Choroid plexus epithelial cell (primary cell): ENCODE results near the gene ZSWIM6.
A peak's percentile ranks its signal among the peaks of the same experiment; 100 is the strongest.
"Not testable (repeated sequence)": the region's sequence is repeated elsewhere in the genome, so short reads cannot be mapped to it uniquely, and the experiment has no call there.

ENCODE experiments used
- DNase-seq: peaks from one replicate; pipeline ENCODE4 v3.0.0-alpha.2; 2010; ENCODE audit warnings: low read depth
- H3K4me3 ChIP-seq: 2 replicates; pipeline ENCODE4 v1.5.1; 2011; ENCODE audit warnings: low read depth, mild to moderate bottlenecking, control low read depth, low read length, moderate library complexity
- TF ChIP-seq, protein P1 (sequence below): conservative IDR thresholded peaks from 2 replicates; pipeline ENCODE4 v1.5.1; 2011; ENCODE audit warnings: low read depth, mild to moderate bottlenecking, control low read depth, inconsistent platforms, low read length, moderate library complexity

The ZSWIM6 gene

DNA sequence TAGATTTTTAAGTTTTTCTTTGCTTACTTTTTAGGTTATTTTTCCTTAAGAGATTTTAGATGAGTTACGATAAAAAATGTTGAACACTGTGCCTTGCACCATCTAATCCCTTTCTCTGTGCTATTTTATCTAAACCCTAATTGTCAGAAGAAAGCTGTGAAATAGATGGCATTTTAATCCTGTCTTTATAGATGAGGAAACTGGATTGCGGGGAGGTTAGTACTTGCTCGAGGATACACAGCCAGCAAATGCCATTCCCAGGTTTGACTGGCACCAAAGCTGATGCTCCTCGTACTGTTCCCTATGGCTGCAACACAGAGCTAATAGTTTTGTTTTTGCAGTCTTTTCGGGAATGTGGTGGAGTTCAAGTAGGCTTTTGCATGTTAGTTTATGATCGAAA lies 82.7 kb downstream of the ZSWIM6 start:
- TF ChIP-seq, protein P1, sequence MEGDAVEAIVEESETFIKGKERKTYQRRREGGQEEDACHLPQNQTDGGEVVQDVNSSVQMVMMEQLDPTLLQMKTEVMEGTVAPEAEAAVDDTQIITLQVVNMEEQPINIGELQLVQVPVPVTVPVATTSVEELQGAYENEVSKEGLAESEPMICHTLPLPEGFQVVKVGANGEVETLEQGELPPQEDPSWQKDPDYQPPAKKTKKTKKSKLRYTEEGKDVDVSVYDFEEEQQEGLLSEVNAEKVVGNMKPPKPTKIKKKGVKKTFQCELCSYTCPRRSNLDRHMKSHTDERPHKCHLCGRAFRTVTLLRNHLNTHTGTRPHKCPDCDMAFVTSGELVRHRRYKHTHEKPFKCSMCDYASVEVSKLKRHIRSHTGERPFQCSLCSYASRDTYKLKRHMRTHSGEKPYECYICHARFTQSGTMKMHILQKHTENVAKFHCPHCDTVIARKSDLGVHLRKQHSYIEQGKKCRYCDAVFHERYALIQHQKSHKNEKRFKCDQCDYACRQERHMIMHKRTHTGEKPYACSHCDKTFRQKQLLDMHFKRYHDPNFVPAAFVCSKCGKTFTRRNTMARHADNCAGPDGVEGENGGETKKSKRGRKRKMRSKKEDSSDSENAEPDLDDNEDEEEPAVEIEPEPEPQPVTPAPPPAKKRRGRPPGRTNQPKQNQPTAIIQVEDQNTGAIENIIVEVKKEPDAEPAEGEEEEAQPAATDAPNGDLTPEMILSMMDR = no peak
- no peak for DNase-seq
- H3K4me3 ChIP-seq = no peak overlapping the region

DNA sequence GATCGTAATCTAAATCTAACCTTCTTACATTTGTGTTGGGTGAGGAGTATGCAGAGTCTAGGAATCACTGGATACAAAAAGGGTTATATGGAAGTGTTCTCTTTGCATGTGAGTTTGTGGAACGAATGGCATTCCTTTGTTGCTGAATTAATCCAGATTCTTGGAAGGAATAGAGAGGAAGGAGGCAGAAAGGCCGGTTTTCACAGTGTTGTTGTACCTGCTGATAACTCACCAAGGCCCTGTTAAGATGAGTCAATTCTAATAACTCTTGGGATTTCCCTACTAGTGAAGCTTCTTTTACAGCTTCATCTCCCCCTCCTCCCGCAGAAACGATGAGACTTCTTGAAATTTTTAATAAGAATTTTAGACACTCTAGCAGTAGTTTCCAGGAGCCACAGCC lies 84.0 kb downstream of the ZSWIM6 start:
- H3K4me3 ChIP-seq = no peak overlapping the region
- TF ChIP-seq, protein P1 = no peak
- no peak for DNase-seq

DNA sequence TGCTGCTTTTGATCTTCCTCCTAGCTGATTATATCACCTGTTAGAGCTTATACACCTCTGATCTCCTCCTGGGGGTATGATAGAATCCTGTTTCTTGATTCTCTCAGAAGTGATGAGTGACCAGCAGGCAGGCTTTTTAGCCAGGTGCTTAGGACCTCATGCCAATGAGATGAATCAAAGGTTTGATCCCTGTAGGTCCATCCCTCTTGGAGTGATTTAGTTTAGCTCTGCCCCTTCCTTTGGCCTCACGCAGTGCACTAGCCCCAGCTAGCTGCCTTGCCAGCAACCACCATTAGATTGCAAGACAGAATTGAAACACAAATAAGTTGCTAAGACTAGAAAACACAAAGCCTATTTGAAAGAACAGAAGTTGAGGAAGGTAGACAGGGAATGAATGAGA lies 84.4 kb downstream of the ZSWIM6 start:
- TF ChIP-seq, protein P1 = peak; percentile 36
- no peak overlapping the region for H3K4me3 ChIP-seq
- peak; percentile 31 for DNase-seq

DNA sequence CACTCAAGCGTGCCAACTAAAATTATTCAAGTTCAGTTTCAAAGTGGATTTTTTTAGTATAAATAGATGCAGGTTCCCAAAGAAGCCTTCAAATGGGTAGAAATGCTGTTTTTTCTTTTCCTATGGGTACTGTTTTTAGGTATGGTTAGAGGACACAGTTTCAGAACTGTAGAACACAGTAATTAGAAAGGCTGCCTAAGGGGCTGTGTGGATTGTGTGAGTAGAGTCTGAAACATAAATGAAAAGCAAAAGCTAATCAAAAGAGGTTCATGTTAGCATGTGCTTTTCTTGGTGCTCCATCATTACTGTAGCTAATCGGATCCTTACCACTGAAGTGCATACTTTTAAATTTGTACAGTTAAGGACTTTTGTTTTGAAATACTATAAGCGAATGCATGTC lies 85.3 kb downstream of the ZSWIM6 start:
- no peak for DNase-seq
- H3K4me3 ChIP-seq = no peak overlapping the region
- TF ChIP-seq, protein P1 = no peak

DNA sequence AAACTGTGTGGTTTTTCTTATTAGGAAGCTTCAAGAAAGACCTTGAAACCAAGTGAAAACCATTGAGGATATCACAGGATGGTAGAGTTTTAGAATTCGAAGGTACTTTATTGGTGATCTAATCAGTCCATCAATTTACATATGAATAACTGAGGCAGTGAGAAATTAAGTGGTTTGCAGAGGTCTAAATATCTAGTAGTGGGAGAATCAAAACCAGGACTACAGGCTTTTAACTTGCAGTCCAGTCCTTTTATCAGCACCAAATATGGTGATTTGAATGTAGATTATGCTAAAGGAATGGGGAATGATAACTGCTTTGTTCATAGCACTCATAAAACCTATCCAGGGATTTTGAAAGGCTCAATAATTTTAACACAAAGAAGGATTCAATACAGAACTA lies 85.8 kb downstream of the ZSWIM6 start:
- TF ChIP-seq, protein P1 = no peak
- no peak overlapping the region for H3K4me3 ChIP-seq
- no peak for DNase-seq

DNA sequence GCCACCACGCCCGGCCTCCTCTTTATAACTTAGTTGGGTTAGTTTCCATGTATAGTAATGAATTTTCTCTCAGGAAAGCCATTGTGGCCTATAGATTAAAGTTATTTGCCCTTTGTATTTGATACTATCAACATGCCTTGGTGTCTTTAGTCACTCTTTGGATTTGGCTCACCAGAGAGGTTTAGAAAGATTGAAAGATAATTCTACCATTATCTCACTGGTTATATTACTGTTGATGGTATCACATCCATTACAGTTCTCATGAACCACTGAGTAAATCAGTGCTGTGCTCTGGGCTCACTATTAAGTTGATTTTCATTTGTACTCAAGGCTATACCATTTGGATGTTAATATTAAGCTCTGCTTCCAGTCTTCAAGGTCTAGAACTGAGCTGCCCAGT lies 87.0 kb downstream of the ZSWIM6 start:
- H3K4me3 ChIP-seq = no peak overlapping the region
- DNase-seq = no peak
- TF ChIP-seq, protein P1 = no peak

DNA sequence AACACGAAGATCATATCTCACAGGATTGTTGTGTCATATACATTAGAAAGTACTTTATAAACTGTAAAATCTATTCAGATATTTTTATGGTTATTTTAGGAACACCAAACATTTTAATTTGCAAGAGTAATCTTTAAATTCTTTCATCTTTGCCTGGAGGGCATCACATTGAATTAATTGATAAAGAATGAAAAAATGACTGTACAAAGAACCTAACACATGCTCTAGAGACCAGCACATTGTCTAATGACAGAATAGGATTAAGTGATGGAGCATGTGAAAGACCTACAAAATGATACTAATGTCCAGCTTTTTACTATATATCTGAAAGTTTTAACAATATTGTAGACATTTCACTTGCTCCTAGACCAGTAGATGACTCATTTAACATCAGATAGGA lies 88.0 kb downstream of the ZSWIM6 start:
- TF ChIP-seq, protein P1 = no peak
- no peak for DNase-seq
- no peak overlapping the region for H3K4me3 ChIP-seq

DNA sequence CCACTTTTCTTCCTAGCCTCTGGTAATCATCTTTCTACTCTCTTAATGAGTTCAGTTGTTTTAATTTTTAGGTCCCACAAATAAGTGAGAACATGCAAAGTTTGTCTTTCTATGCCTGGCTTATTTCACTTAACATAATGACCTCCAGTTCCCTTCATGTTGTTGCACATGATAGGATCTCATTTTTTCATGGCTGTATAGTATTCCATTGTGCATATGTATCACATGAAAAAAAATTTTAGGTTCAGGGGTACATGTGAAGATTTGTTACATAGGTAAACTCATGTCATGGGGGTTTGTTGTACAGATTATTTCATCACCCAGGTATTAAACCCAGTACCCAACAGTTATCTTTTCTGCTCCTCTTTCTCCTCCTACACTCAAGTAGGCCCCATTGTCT lies 89.2 kb downstream of the ZSWIM6 start:
- DNase-seq, H3K4me3 ChIP-seq: not testable (repeated sequence)
